ENCODE results near the gene TOGARAM2. TPM values are rescaled to one million over a fixed set of nuclear protein-coding genes. Genes with fewer than 3 reads are reported as not detected.

TOGARAM2 gene
- total and polyA plus RNA-seq, 2 of the 13 experiments (the other 11 are each of a cell fraction or from before 2014, with no cell fraction given) = under 0.01 to 0.05 TPM

- Histone ChIP-seq H3K27ac (ENCODE audit: extremely low read length, insufficient read depth, low read length) (no peak overlapping the region), H3K36me3 (replicated peaks in 1 of 2; ENCODE audit: control insufficient read depth in 1 of 2, insufficient read depth in 2 of 2, low read length in 2 of 2) (no peaks in the 10 kb centered on the region), H3K9me3 (ENCODE audit: low read length) (no peaks in the 10 kb centered on the region), H3K27me3 (ENCODE audit: control insufficient read depth in 1 of 2, insufficient read depth in 2 of 2, low read length in 2 of 2) (peaks cover 4 to 72% of the 10 kb centered on the region in 2 experiments; a peak in 3 of 5 replicates), H3K4me2 (ENCODE audit: low read depth, low read length) (no peak overlapping the region), H3K4me1 (ENCODE audit: insufficient read depth, low read length) (no peaks in the 10 kb centered on the region), H3K4me3 (replicated peaks in 1 of 3; ENCODE audit: insufficient read depth in 1 of 3, low read depth in 2 of 3, low read length in 3 of 3) (no peak overlapping the region), H4K20me1 (ENCODE audit: insufficient read depth, low read length) (no peaks in the 10 kb centered on the region), H3K9ac (ENCODE audit: insufficient read depth, low read depth, low read length) (no peak overlapping the region), H3K79me2 (ENCODE audit: insufficient read depth, low read length) (no peaks in the 10 kb centered on the region), H2AFZ (ENCODE audit: low read length) (no peak overlapping the region)
- no peak for DNase-seq (ENCODE audit: low spot score)
- ATAC-seq = no peak
- BruUV-seq (replicated peaks) = no TSS peak
- CTCF ChIA-PET (ENCODE audit: low intra/inter-chr PET ratio, low total read pairs) = no interaction called here
- POLR2A ChIA-PET = no interaction called here
- TF ChIP-seq HOXA5 (CRISPR knock-in tag; IDR thresholded peaks at IDR 0.05) (no peak), RFXANK (CRISPR knock-in tag; IDR thresholded peaks at IDR 0.05) (no peak), SNAPC2 (CRISPR knock-in tag; IDR thresholded peaks at IDR 0.05) (no peak), CHCHD3 (CRISPR knock-in tag; IDR thresholded peaks at IDR 0.05) (no peak), TFDP1 (CRISPR knock-in tag; IDR thresholded peaks at IDR 0.05; ENCODE audit: borderline replicate concordance) (no peak), REXO4 (CRISPR knock-in tag; IDR thresholded peaks at IDR 0.05; ENCODE audit: borderline replicate concordance) (no peak), ZNF607 (CRISPR knock-in tag; IDR thresholded peaks at IDR 0.05; ENCODE audit: borderline replicate concordance) (no peak), NR2F6 (IDR thresholded peaks at IDR 0.05) (no peak), NR2F6 (CRISPR knock-in tag; IDR thresholded peaks at IDR 0.05) (no peak), ZNF737 (CRISPR knock-in tag; IDR thresholded peaks at IDR 0.05; ENCODE audit: borderline replicate concordance) (no peak), GTF2F1 (IDR thresholded peaks at IDR 0.05; ENCODE audit: low read length) (no peak), RAD51 (IDR thresholded peaks at IDR 0.05; ENCODE audit: borderline replicate concordance) (no peak), ADNP (CRISPR knock-in tag; IDR thresholded peaks at IDR 0.05) (no peak), ZNF383 (CRISPR knock-in tag; IDR thresholded peaks at IDR 0.05; ENCODE audit: borderline replicate concordance) (no peak)
- no peak for FAIRE-seq
- intact Hi-C loops (cut with micrococcal nuclease; ENCODE audit: unreplicated experiment) (no loop called here), in situ Hi-C loops (cut with HindIII; ENCODE audit: extremely low pct_ligation_motif_present, low pct_unique_long_range_greater_than_20kb) (loop anchor here (25.0 kb wide), 1 partner anchor 851 kb away; no protein-coding TSS in a partner anchor)
- WGBS (ENCODE audit: low lambda C conversion rate) = 8% methylated on average over 4 of the region's 4 CpGs
Observed at GRCh38 chr2:28986429-28986828, 5.3 kb downstream of the TOGARAM2 start.

Measured in HepG2 (cell line).